WTC11 (cell line): ENCODE data around the gene AGO3. TPM values are rescaled to one million over a fixed set of nuclear protein-coding genes. Genes with fewer than 3 reads are reported as not detected.

ENCODE experiments used
- ATAC-seq: fragments of 200-7000 bp; cut with Tn5 transposase; 2 replicates; pipeline ENCODE4 v1.10.0; 2021; ENCODE audit warnings: mild to moderate bottlenecking, moderate library complexity
- CTCF ChIA-PET: fragments of 300-600 bp; sonication (Branson Sonifier 250); formaldehyde crosslinking; loops from one replicate; lab custom pipeline; 2021; ENCODE audit warnings: antibody characterized with exemption; lab: Charles Lee
- POLR2A ChIA-PET: fragments of 350-600 bp; sonication (Branson Sonifier 250); formaldehyde crosslinking; loops from one replicate; lab custom pipeline; 2021; ENCODE audit warnings: antibody characterized with exemption; lab: Charles Lee
- DNase-seq: peaks from one replicate; pipeline ENCODE4 v3.0.0; 2021; ENCODE audit warnings: low spot score
- H3K27ac Mint-ChIP-seq: 2 replicates; pipeline ENCODE4 v1.8.0; 2021; ENCODE audit warnings: mixed read lengths
- H3K27me3 Mint-ChIP-seq: 2 replicates; pipeline ENCODE4 v1.8.0; 2021; ENCODE audit warnings: low read depth, mild to moderate bottlenecking, moderate library complexity, mixed read lengths
- H3K36me3 Mint-ChIP-seq: 2 replicates; pipeline ENCODE4 v1.8.0; 2021; ENCODE audit warnings: mixed read lengths
- H3K4me1 Mint-ChIP-seq: 2 replicates; pipeline ENCODE4 v1.8.0; 2022; ENCODE audit warnings: mixed read lengths
- H3K4me3 Mint-ChIP-seq: 2 replicates; pipeline ENCODE4 v1.8.0; 2021; ENCODE audit warnings: mild to moderate bottlenecking, moderate library complexity, mixed read lengths
- H3K9me3 Mint-ChIP-seq: 2 replicates; pipeline ENCODE4 v1.8.0; 2021; ENCODE audit warnings: mixed read lengths
- ETV6 ChIP-seq: sonication (generic); formaldehyde crosslinking; IDR thresholded peaks from 2 replicates; pipeline ENCODE4 v1.8.1; 2022; ENCODE audit warnings: mild to moderate bottlenecking, missing genetic modification reagents
- GRHL2 ChIP-seq: fragments of 250-450 bp; sonication (Bioruptor Pico); IDR thresholded peaks from 2 replicates; pipeline ENCODE4 v1.8.0; 2022; ENCODE audit warnings: mild to moderate bottlenecking, moderate library complexity; ENCODE audit not compliant: insufficient replicate concordance, severe bottlenecking
- PRRX2 ChIP-seq: fragments of 250-450 bp; sonication (Bioruptor Pico); IDR thresholded peaks from 2 replicates; pipeline ENCODE4 v1.8.0; 2021; ENCODE audit warnings: mild to moderate bottlenecking
- SMAD4 ChIP-seq: sonication (generic); formaldehyde crosslinking; IDR thresholded peaks from 2 replicates; pipeline ENCODE4 v1.8.0; 2022; ENCODE audit warnings: mild to moderate bottlenecking, missing genetic modification reagents
- TCF7 ChIP-seq: sonication (generic); formaldehyde crosslinking; IDR thresholded peaks from 2 replicates; pipeline ENCODE4 v1.8.0; 2022; ENCODE audit warnings: mild to moderate bottlenecking, low read depth, missing genetic modification reagents, moderate library complexity
- ZNF138 ChIP-seq: sonication (generic); formaldehyde crosslinking; conservative IDR thresholded peaks from 2 replicates; pipeline ENCODE4 v1.8.1; 2022; ENCODE audit warnings: mild to moderate bottlenecking, moderate library complexity, missing genetic modification reagents
- ZNF232 ChIP-seq: sonication (generic); formaldehyde crosslinking; IDR thresholded peaks from 2 replicates; pipeline ENCODE4 v1.8.0; 2022; ENCODE audit warnings: mild to moderate bottlenecking, missing genetic modification reagents
- total RNA-seq: library from RNA; stranded (reverse); gene quantifications from 3 replicates; pipeline ENCODE4 v1.2.3, GENCODE V29; 2021
- TF ChIP-seq, protein P1 (sequence below): fragments of 250-450 bp; sonication (Bioruptor Pico); IDR thresholded peaks from 2 replicates; pipeline ENCODE4 v1.9.0; 2021; ENCODE audit warnings: mild to moderate bottlenecking
- TF ChIP-seq, protein P2 (sequence below): sonication (generic); formaldehyde crosslinking; IDR thresholded peaks from 2 replicates; pipeline ENCODE4 v1.8.0; 2022; ENCODE audit warnings: mild to moderate bottlenecking, missing genetic modification reagents
- TF ChIP-seq, protein P3 (sequence below): sonication (generic); formaldehyde crosslinking; IDR thresholded peaks from 2 replicates; pipeline ENCODE4 v1.8.1; 2023; ENCODE audit warnings: mild to moderate bottlenecking, missing genetic modification reagents, borderline replicate concordance
- TF ChIP-seq, protein P4 (sequence below): fragments of 250-450 bp; sonication (Bioruptor Pico); IDR thresholded peaks from 2 replicates; pipeline ENCODE4 v1.9.0; 2021; ENCODE audit warnings: moderate library complexity, mild to moderate bottlenecking, inconsistent platforms, borderline replicate concordance
- TF ChIP-seq, protein P5 (sequence below): sonication (generic); formaldehyde crosslinking; IDR thresholded peaks from 2 replicates; pipeline ENCODE4 v1.8.0; 2023; ENCODE audit warnings: missing genetic modification reagents, mild to moderate bottlenecking, borderline replicate concordance
- TF ChIP-seq, protein P6 (sequence below): fragments of 250-450 bp; sonication (Bioruptor Pico); IDR thresholded peaks from 2 replicates; pipeline ENCODE4 v1.9.0; 2021; ENCODE audit warnings: mild to moderate bottlenecking, borderline replicate concordance
- TF ChIP-seq, protein P7 (sequence below): fragments of 250-450 bp; sonication (Bioruptor Pico); IDR thresholded peaks from 2 replicates; pipeline ENCODE4 v1.8.0; 2021; ENCODE audit warnings: mild to moderate bottlenecking
- TF ChIP-seq, protein P8 (sequence below): sonication (generic); formaldehyde crosslinking; IDR thresholded peaks from 2 replicates; pipeline ENCODE4 v1.8.0; 2022; ENCODE audit warnings: mild to moderate bottlenecking, missing genetic modification reagents

The AGO3 gene
- total RNA-seq, 1 experiment from 2014 or later: 26.8 TPM

DNA sequence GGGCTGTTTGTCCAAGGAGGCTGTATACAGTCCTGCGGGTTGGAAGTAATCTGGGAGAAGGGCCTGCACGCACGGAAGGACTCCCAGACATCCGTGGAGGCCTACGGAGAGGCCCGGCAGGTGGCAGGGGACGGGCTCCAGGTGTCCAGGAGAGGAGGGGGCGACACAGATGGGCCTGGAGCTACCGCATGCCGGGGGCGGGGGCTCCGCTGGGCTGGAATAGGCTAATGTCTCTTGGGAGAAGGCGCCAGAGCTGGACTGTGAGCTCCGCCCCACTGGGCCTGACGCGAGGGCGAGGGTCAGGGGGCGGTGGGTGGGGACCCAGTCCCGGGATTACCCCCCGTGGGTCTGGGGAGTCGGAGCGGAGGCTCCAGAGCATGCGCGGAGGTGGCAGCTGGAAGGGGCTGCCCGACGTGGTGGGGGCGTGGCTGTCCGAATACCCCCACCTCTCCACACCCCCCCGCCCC is 47.2 kb upstream of the AGO3 start (continued):
- TF ChIP-seq, protein P1, sequence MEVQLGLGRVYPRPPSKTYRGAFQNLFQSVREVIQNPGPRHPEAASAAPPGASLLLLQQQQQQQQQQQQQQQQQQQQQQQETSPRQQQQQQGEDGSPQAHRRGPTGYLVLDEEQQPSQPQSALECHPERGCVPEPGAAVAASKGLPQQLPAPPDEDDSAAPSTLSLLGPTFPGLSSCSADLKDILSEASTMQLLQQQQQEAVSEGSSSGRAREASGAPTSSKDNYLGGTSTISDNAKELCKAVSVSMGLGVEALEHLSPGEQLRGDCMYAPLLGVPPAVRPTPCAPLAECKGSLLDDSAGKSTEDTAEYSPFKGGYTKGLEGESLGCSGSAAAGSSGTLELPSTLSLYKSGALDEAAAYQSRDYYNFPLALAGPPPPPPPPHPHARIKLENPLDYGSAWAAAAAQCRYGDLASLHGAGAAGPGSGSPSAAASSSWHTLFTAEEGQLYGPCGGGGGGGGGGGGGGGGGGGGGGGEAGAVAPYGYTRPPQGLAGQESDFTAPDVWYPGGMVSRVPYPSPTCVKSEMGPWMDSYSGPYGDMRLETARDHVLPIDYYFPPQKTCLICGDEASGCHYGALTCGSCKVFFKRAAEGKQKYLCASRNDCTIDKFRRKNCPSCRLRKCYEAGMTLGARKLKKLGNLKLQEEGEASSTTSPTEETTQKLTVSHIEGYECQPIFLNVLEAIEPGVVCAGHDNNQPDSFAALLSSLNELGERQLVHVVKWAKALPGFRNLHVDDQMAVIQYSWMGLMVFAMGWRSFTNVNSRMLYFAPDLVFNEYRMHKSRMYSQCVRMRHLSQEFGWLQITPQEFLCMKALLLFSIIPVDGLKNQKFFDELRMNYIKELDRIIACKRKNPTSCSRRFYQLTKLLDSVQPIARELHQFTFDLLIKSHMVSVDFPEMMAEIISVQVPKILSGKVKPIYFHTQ (CRISPR knock-in tag): no peak
- TF ChIP-seq, protein P2, sequence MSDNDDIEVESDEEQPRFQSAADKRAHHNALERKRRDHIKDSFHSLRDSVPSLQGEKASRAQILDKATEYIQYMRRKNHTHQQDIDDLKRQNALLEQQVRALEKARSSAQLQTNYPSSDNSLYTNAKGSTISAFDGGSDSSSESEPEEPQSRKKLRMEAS (CRISPR knock-in tag): peak; percentile 35; the same call in 1 of the 2 replicates

DNA sequence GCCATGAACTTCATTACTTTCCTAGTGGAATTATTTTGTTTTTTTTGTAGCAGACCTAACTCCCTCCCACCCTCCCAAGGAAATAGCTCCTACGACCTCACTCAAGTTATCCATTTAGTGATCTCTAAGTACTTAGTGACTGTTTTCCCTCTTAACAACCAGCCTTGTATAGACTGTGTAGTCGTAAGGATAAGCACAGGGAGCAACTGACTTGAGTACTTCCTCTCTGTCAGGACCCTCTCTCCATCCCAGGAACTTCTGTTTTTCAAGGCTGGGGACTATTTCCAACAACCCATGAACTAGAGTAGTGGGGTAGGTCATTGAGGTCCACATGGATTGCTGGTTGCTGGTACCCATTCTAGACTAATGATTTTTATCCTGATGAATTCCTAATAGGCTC is 46.0 kb upstream of the AGO3 start:
- Mint-ChIP-seq H3K4me3 (peak overlapping the region; percentile 96), H3K4me1 (peaks cover 53% of the 10 kb centered on the region), H3K27ac (peak overlapping the region; percentile 98), H3K9me3 (no peaks in the 10 kb centered on the region), H3K27me3 (no peaks in the 10 kb centered on the region), H3K36me3 (peaks cover 14% of the 10 kb centered on the region)
- no peak for DNase-seq
- ChIA-PET POLR2A (no interaction called here), CTCF (interaction anchor here (0.6 to 1.9 kb wide), 2 partner anchors 19 to 26 kb away, joined by 3 to 4 read pairs; no protein-coding TSS in a partner anchor)
- no peak for ATAC-seq
- TF ChIP-seq, protein P3, sequence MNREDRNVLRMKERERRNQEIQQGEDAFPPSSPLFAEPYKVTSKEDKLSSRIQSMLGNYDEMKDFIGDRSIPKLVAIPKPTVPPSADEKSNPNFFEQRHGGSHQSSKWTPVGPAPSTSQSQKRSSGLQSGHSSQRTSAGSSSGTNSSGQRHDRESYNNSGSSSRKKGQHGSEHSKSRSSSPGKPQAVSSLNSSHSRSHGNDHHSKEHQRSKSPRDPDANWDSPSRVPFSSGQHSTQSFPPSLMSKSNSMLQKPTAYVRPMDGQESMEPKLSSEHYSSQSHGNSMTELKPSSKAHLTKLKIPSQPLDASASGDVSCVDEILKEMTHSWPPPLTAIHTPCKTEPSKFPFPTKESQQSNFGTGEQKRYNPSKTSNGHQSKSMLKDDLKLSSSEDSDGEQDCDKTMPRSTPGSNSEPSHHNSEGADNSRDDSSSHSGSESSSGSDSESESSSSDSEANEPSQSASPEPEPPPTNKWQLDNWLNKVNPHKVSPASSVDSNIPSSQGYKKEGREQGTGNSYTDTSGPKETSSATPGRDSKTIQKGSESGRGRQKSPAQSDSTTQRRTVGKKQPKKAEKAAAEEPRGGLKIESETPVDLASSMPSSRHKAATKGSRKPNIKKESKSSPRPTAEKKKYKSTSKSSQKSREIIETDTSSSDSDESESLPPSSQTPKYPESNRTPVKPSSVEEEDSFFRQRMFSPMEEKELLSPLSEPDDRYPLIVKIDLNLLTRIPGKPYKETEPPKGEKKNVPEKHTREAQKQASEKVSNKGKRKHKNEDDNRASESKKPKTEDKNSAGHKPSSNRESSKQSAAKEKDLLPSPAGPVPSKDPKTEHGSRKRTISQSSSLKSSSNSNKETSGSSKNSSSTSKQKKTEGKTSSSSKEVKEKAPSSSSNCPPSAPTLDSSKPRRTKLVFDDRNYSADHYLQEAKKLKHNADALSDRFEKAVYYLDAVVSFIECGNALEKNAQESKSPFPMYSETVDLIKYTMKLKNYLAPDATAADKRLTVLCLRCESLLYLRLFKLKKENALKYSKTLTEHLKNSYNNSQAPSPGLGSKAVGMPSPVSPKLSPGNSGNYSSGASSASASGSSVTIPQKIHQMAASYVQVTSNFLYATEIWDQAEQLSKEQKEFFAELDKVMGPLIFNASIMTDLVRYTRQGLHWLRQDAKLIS: no peak
- TF ChIP-seq GRHL2 (no peak), ETV6 (CRISPR knock-in tag) (no peak), SMAD4 (CRISPR knock-in tag) (no peak), ZNF138 (CRISPR knock-in tag) (no peak), ZNF232 (no peak), TCF7 (CRISPR knock-in tag) (no peak), PRRX2 (CRISPR knock-in tag) (no peak)
- TF ChIP-seq, protein P4, sequence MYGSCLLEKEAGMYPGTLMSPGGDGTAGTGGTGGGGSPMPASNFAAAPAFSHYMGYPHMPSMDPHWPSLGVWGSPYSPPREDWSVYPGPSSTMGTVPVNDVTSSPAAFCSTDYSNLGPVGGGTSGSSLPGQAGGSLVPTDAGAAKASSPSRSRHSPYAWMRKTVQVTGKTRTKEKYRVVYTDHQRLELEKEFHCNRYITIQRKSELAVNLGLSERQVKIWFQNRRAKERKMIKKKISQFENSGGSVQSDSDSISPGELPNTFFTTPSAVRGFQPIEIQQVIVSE (CRISPR knock-in tag): no peak
- TF ChIP-seq, protein P5, sequence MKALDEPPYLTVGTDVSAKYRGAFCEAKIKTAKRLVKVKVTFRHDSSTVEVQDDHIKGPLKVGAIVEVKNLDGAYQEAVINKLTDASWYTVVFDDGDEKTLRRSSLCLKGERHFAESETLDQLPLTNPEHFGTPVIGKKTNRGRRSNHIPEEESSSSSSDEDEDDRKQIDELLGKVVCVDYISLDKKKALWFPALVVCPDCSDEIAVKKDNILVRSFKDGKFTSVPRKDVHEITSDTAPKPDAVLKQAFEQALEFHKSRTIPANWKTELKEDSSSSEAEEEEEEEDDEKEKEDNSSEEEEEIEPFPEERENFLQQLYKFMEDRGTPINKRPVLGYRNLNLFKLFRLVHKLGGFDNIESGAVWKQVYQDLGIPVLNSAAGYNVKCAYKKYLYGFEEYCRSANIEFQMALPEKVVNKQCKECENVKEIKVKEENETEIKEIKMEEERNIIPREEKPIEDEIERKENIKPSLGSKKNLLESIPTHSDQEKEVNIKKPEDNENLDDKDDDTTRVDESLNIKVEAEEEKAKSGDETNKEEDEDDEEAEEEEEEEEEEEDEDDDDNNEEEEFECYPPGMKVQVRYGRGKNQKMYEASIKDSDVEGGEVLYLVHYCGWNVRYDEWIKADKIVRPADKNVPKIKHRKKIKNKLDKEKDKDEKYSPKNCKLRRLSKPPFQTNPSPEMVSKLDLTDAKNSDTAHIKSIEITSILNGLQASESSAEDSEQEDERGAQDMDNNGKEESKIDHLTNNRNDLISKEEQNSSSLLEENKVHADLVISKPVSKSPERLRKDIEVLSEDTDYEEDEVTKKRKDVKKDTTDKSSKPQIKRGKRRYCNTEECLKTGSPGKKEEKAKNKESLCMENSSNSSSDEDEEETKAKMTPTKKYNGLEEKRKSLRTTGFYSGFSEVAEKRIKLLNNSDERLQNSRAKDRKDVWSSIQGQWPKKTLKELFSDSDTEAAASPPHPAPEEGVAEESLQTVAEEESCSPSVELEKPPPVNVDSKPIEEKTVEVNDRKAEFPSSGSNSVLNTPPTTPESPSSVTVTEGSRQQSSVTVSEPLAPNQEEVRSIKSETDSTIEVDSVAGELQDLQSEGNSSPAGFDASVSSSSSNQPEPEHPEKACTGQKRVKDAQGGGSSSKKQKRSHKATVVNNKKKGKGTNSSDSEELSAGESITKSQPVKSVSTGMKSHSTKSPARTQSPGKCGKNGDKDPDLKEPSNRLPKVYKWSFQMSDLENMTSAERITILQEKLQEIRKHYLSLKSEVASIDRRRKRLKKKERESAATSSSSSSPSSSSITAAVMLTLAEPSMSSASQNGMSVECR (CRISPR knock-in tag): no peak
- TF ChIP-seq, protein P6, sequence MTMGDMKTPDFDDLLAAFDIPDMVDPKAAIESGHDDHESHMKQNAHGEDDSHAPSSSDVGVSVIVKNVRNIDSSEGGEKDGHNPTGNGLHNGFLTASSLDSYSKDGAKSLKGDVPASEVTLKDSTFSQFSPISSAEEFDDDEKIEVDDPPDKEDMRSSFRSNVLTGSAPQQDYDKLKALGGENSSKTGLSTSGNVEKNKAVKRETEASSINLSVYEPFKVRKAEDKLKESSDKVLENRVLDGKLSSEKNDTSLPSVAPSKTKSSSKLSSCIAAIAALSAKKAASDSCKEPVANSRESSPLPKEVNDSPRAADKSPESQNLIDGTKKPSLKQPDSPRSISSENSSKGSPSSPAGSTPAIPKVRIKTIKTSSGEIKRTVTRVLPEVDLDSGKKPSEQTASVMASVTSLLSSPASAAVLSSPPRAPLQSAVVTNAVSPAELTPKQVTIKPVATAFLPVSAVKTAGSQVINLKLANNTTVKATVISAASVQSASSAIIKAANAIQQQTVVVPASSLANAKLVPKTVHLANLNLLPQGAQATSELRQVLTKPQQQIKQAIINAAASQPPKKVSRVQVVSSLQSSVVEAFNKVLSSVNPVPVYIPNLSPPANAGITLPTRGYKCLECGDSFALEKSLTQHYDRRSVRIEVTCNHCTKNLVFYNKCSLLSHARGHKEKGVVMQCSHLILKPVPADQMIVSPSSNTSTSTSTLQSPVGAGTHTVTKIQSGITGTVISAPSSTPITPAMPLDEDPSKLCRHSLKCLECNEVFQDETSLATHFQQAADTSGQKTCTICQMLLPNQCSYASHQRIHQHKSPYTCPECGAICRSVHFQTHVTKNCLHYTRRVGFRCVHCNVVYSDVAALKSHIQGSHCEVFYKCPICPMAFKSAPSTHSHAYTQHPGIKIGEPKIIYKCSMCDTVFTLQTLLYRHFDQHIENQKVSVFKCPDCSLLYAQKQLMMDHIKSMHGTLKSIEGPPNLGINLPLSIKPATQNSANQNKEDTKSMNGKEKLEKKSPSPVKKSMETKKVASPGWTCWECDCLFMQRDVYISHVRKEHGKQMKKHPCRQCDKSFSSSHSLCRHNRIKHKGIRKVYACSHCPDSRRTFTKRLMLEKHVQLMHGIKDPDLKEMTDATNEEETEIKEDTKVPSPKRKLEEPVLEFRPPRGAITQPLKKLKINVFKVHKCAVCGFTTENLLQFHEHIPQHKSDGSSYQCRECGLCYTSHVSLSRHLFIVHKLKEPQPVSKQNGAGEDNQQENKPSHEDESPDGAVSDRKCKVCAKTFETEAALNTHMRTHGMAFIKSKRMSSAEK (CRISPR knock-in tag): no peak
- TF ChIP-seq, protein P7, sequence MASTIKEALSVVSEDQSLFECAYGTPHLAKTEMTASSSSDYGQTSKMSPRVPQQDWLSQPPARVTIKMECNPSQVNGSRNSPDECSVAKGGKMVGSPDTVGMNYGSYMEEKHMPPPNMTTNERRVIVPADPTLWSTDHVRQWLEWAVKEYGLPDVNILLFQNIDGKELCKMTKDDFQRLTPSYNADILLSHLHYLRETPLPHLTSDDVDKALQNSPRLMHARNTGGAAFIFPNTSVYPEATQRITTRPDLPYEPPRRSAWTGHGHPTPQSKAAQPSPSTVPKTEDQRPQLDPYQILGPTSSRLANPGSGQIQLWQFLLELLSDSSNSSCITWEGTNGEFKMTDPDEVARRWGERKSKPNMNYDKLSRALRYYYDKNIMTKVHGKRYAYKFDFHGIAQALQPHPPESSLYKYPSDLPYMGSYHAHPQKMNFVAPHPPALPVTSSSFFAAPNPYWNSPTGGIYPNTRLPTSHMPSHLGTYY (CRISPR knock-in tag): no peak
- TF ChIP-seq, protein P8, sequence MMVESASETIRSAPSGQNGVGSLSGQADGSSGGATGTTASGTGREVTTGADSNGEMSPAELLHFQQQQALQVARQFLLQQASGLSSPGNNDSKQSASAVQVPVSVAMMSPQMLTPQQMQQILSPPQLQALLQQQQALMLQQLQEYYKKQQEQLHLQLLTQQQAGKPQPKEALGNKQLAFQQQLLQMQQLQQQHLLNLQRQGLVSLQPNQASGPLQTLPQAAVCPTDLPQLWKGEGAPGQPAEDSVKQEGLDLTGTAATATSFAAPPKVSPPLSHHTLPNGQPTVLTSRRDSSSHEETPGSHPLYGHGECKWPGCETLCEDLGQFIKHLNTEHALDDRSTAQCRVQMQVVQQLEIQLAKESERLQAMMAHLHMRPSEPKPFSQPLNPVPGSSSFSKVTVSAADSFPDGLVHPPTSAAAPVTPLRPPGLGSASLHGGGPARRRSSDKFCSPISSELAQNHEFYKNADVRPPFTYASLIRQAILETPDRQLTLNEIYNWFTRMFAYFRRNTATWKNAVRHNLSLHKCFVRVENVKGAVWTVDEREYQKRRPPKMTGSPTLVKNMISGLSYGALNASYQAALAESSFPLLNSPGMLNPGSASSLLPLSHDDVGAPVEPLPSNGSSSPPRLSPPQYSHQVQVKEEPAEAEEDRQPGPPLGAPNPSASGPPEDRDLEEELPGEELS: no peak
